HepG2 (cell line): ENCODE measurements around the gene GAREM1. TPM values are rescaled to one million over a fixed set of nuclear protein-coding genes. Genes with fewer than 3 reads are reported as not detected.

ENCODE experiments used
- ATAC-seq: fragments of 200-7000 bp; cut with Tn5 transposase; 3 replicates; pipeline ENCODE4 v1.9.1; 2020; ENCODE audit warnings: mild to moderate bottlenecking, moderate library complexity
- BruUV-seq: library from RNA; stranded (reverse); fragments of 400-500 nt; replicated peaks from 2 replicates; lab custom pipeline; 2021; lab: Mats Ljungman, UMichigan
- CTCF ChIA-PET: fragments of 300-600 bp; formaldehyde crosslinking; extraction: SDS; loops from one replicate; lab custom pipeline; 2021; ENCODE audit warnings: low total read pairs, inconsistent platforms, low intra/inter-chr PET ratio; lab: Yijun Ruan, JAX
- POLR2A ChIA-PET: fragments of 350-600 bp; sonication (Branson Sonifier 250); formaldehyde crosslinking; loops from one replicate; lab custom pipeline; 2020; ENCODE audit warnings: antibody characterized with exemption, inconsistent platforms; lab: Yijun Ruan, JAX
- DNase-seq: peaks from one replicate; pipeline ENCODE4 v3.0.0-alpha.2; 2015; ENCODE audit warnings: low spot score
- FAIRE-seq: peaks from 3 replicates; lab custom pipeline; 2011; peaks lifted over from hg19 to GRCh38; lab: Jason Lieb, UNC
- H2AFZ ChIP-seq: one replicate; pipeline ENCODE4 v1.6.1; 2011; ENCODE audit warnings: low read length, inconsistent platforms
- H3K27ac ChIP-seq: fragments of 300-600 bp; 3 replicates; pipeline ENCODE4 v1.8.0; 2011; ENCODE audit warnings: mixed run types, mild to moderate bottlenecking, mixed read lengths, low read length, inconsistent platforms; ENCODE audit not compliant: insufficient read depth; ENCODE audit errors: extremely low read length
- H3K27me3 ChIP-seq, 2 experiments: fragments of 200-600 bp in 1 of 2; 2 replicates in 1 of 2; 3 replicates in 1 of 2; pipeline versions ENCODE4 v1.6.0 to v1.8.0; 2011; ENCODE audit warnings: low read length in 2 of 2, mild to moderate bottlenecking in 2 of 2, moderate library complexity in 2 of 2, inconsistent platforms in 1 of 2; ENCODE audit not compliant: insufficient read depth in 2 of 2, control insufficient read depth in 1 of 2
- H3K36me3 ChIP-seq, 2 experiments: fragments of 200-600 bp in 1 of 2; replicated peaks in 1 of 2; 2 replicates in 1 of 2; 3 replicates in 1 of 2; pipeline versions ENCODE4 v1.5.1 to v1.8.0; 2011; ENCODE audit warnings: low read length in 2 of 2, inconsistent platforms in 1 of 2; ENCODE audit not compliant: insufficient read depth in 2 of 2, control insufficient read depth in 1 of 2
- H3K4me1 ChIP-seq: 2 replicates; pipeline ENCODE4 v1.5.1; 2012; ENCODE audit warnings: low read length, inconsistent platforms; ENCODE audit not compliant: insufficient read depth
- H3K4me2 ChIP-seq: 2 replicates; pipeline ENCODE4 v1.6.0; 2011; ENCODE audit warnings: low read depth, low read length, inconsistent platforms
- H3K4me3 ChIP-seq, 3 experiments: fragments of 200-600 bp in 1 of 3; sonication (generic), shearing (Covaris generic) in 1 of 3; replicated peaks in 1 of 3; 2 replicates each; pipeline ENCODE4 v1.5.1; 2011 to 2016; ENCODE audit warnings: low read length in 3 of 3, inconsistent platforms in 2 of 3, low read depth in 2 of 3, mild to moderate bottlenecking in 2 of 3, control low read depth in 1 of 3, mixed read lengths in 1 of 3; ENCODE audit not compliant: insufficient read depth in 1 of 3
- H3K79me2 ChIP-seq: one replicate; pipeline ENCODE4 v1.6.1; 2011; ENCODE audit warnings: low read length, inconsistent platforms; ENCODE audit not compliant: insufficient read depth
- H3K9ac ChIP-seq: 2 replicates; pipeline ENCODE4 v1.6.0; 2011; ENCODE audit warnings: mild to moderate bottlenecking, low read depth, low read length, inconsistent platforms; ENCODE audit not compliant: insufficient read depth
- H3K9me3 ChIP-seq: 2 replicates; pipeline ENCODE4 v1.5.1; 2012; ENCODE audit warnings: mild to moderate bottlenecking, low read length
- H4K20me1 ChIP-seq: 2 replicates; pipeline ENCODE4 v1.6.0; 2011; ENCODE audit warnings: inconsistent platforms, mild to moderate bottlenecking, low read length, moderate library complexity; ENCODE audit not compliant: insufficient read depth
- FOXA3 ChIP-seq: IDR thresholded peaks from 2 replicates; pipeline ENCODE4 v1.6.1; 2016; ENCODE audit warnings: missing genetic modification reagents, missing compliant biosample characterization
- HNRNPH1 ChIP-seq: fragments of 200-400 bp; formaldehyde crosslinking; optimal IDR thresholded peaks from 2 replicates; pipeline ENCODE3; 2017; ENCODE audit warnings: mild to moderate bottlenecking, low read depth, low read length
- HOXA7 ChIP-seq: sonication (generic); formaldehyde crosslinking; IDR thresholded peaks from 2 replicates; pipeline ENCODE4 v1.8.1; 2022; ENCODE audit warnings: mild to moderate bottlenecking, missing genetic modification reagents, moderate library complexity
- LCORL ChIP-seq, 2 experiments: fragments of 450-650 bp in 1 of 2; sonication (generic) in 1 of 2; formaldehyde crosslinking in 1 of 2; IDR thresholded peaks; 2 replicates each; pipeline versions ENCODE4 v1.5.0 to v1.6.1; 2017 to 2020; ENCODE audit warnings: antibody characterized with exemption in 1 of 2, missing genetic modification reagents in 1 of 2
- MAFF ChIP-seq: IDR thresholded peaks from 2 replicates; pipeline ENCODE4 v1.6.1; 2011; ENCODE audit warnings: low read depth, low read length, improper control_type of control experiment
- MAFK ChIP-seq, 2 experiments: IDR thresholded peaks in 1 of 2; conservative IDR thresholded peaks in 1 of 2; 2 replicates each; pipeline ENCODE4 v1.6.1; 2011; ENCODE audit warnings: improper control_type of control experiment in 2 of 2, low read length in 2 of 2
- NONO ChIP-seq, 2 experiments: fragments of 450-650 bp in 1 of 2; sonication (generic) in 1 of 2; formaldehyde crosslinking in 1 of 2; IDR thresholded peaks in 1 of 2; conservative IDR thresholded peaks in 1 of 2; 2 replicates each; pipeline versions ENCODE4 v1.6.1 to v1.8.0; 2017 to 2022; ENCODE audit warnings: mild to moderate bottlenecking in 1 of 2, missing genetic modification reagents in 1 of 2, moderate library complexity in 1 of 2
- NR3C1 ChIP-seq: sonication (generic); formaldehyde crosslinking; IDR thresholded peaks from 2 replicates; pipeline ENCODE4 v1.4.0; 2020; ENCODE audit warnings: missing genetic modification reagents
- SAP130 ChIP-seq: IDR thresholded peaks from 2 replicates; pipeline ENCODE4 v1.6.1; 2016; ENCODE audit warnings: low read depth
- UBTF ChIP-seq: sonication (generic); formaldehyde crosslinking; IDR thresholded peaks from 2 replicates; pipeline ENCODE4 v1.4.0; 2020; ENCODE audit warnings: mild to moderate bottlenecking, missing genetic modification reagents
- ZBTB20 ChIP-seq: sonication (generic); formaldehyde crosslinking; IDR thresholded peaks from 2 replicates; pipeline ENCODE4 v1.8.1; 2023; ENCODE audit warnings: missing genetic modification reagents, low read depth, mild to moderate bottlenecking, borderline replicate concordance
- ZNF44 ChIP-seq: sonication (generic); formaldehyde crosslinking; IDR thresholded peaks from 2 replicates; pipeline ENCODE4 v1.5.1; 2020; ENCODE audit warnings: mild to moderate bottlenecking, missing genetic modification reagents
- ZNF510 ChIP-seq: sonication (generic); formaldehyde crosslinking; IDR thresholded peaks from 2 replicates; pipeline ENCODE4 v1.4.0; 2020; ENCODE audit warnings: low read depth, mild to moderate bottlenecking, missing genetic modification reagents
- WGBS: methylation state at CpG from one replicate; pipeline ENCODE4 v1.1.6; 2017; ENCODE audit warnings: low lambda C conversion rate; 5-methylcytosine and 5-hydroxymethylcytosine counted together
- in situ Hi-C: cut with HindIII; loops from 2 replicates; pipeline ENCODE4 v1.10.0; 2017; ENCODE audit warnings: low pct_unique_long_range_greater_than_20kb; ENCODE audit not compliant: extremely low pct_ligation_motif_present
- intact Hi-C: fragments of 100-400 bp; cut with micrococcal nuclease; formaldehyde crosslinking; loops from one replicate; pipeline ENCODE4 v1.10.0; 2022; ENCODE audit not compliant: unreplicated experiment
- polyA plus RNA-seq, 8 experiments: library from polyadenylated mRNA; depleted of rRNA in 3 of 8; stranded (reverse) in 7 of 8; unstranded in 1 of 8; fragments of >200 nt; fragmentation: Illumina TruSeq in 4 of 8; extraction: Trizol in 4 of 8; gene quantifications; 2 replicates each; pipeline versions ENCODE4 v1.2.1 to v1.2.3, GENCODE V29; 2011 to 2016; ENCODE audit warnings: low read depth in 4 of 8, missing spikeins in 1 of 8, mixed read lengths in 1 of 8; ENCODE audit not compliant: insufficient read depth in 1 of 8
- total RNA-seq, 5 experiments: library from RNA; depleted of rRNA; stranded (reverse); fragments of >200 nt; fragmentation: Illumina TruSeq; extraction: Trizol; gene quantifications; 2 replicates each; pipeline ENCODE4 v1.2.3, GENCODE V29; 2016; ENCODE audit warnings: low read depth in 1 of 5
- TF ChIP-seq, protein P1 (sequence below): sonication (generic); formaldehyde crosslinking; IDR thresholded peaks from 2 replicates; pipeline ENCODE4 v1.4.0; 2020; ENCODE audit warnings: mild to moderate bottlenecking, missing genetic modification reagents

GAREM1 gene
- total and polyA plus RNA-seq, 2 of the 13 experiments (the other 11 are each of a cell fraction or from before 2014, with no cell fraction given), result 2.5 to 2.9 TPM

DNA sequence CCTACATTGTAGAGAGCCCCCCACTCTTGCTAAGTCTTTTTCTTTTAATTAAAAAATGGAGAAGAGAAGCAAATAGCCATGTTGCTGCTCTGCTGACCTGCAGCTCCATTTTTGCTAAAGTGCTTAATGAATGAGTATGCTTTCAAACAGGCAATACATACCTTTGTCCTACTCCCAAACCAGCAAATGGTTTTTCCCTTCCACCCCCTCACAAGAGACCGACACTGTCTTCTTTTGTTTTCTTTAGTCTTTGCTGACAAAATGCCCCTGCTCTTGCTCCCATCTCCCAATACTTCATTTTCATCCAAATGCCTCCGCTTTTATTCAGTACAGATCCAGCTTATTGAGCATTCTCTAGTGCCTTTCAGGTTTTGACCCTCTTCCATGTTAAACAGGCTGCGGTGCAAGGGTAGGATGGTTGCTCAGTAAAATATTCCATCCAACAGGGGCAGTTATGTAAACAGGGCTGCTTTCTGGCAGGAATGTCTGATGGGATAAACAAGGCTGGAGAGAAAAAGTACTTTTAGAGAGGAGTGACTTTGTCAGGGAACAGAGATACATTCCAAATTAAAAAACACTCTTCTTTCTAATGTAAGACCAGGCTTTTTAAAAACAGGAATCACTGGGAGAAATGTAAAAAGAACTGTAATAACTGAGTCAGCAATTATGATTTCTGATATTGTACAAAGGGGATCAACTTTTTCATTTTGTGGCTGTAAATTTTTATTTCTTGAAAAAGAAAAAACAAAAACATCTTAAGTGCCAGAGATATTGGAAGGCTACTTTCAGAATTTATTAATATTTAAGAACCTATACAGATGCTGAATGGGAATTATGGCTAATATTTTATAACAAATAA, 144.0 kb downstream of the GAREM1 start:
- H3K4me3 ChIP-seq, result no peak overlapping the region
- no peaks in the 10 kb centered on the region for H3K79me2 ChIP-seq
- no peak for FAIRE-seq
- intact Hi-C loops (no loop called here), in situ Hi-C loops (no loop called here)
- no peak overlapping the region for H3K4me2 ChIP-seq
- no TSS peak for BruUV-seq
- H3K27ac ChIP-seq, result no peak overlapping the region
- no peak overlapping the region for H2AFZ ChIP-seq
- no peak for TF ChIP-seq ZBTB20 (CRISPR knock-in tag)
- no peak for TF ChIP-seq ZNF44 (CRISPR knock-in tag)
- peak; percentile 92 for TF ChIP-seq MAFF
- peak; percentile 80 to 97 for TF ChIP-seq MAFK (conservative IDR thresholded peaks at IDR 0.05 in 1 of 2, IDR thresholded peaks at IDR 0.05 in 1 of 2; ENCODE audit: low read length in 2 of 2)
- TF ChIP-seq FOXA3, result 0 out of 2 replicates have a peak, but pooled peaks have one; percentile 31
- POLR2A ChIA-PET, result no interaction called here
- H3K4me1 ChIP-seq, result peaks cover 7% of the 10 kb centered on the region; the same call in 1 of the 2 replicates
- H3K27me3 ChIP-seq, result no peaks in the 10 kb centered on the region
- no peaks in the 10 kb centered on the region for H3K36me3 ChIP-seq
- no peak for ATAC-seq
- 95% methylated on average over 3 of the region's 3 CpGs for WGBS
- CTCF ChIA-PET, result no interaction called here
- H4K20me1 ChIP-seq, result no peaks in the 10 kb centered on the region
- DNase-seq, result no peak
- no peaks in the 10 kb centered on the region for H3K9me3 ChIP-seq
- no peak overlapping the region for H3K9ac ChIP-seq

DNA sequence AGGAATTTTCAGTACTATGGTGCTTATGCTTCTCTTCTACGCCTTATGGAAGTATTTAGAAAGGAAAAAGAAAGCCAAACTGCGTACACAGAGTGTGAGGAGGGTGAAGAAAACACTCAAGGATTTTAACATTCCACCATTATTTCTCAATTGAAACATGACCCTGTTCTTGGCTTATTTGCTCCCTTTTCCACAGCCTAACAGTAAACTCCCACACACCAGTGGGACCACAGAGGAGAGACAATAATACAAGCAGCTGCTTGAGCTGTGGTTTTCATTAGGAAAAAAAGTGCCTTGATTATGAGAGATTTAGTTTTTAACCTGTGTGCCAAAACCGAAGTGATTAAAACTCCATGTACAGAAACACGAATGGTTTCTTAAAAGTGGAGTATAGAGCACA, 146.5 kb downstream of the GAREM1 start:
- no peaks in the 10 kb centered on the region for H3K9me3 ChIP-seq
- H3K4me3 ChIP-seq, result no peak overlapping the region
- H3K9ac ChIP-seq, result no peak overlapping the region
- H4K20me1 ChIP-seq, result no peaks in the 10 kb centered on the region
- 94% methylated on average over 4 of the region's 4 CpGs for WGBS
- no peak overlapping the region for H2AFZ ChIP-seq
- BruUV-seq, result no TSS peak
- H3K27me3 ChIP-seq, result no peaks in the 10 kb centered on the region
- FAIRE-seq, result no peak
- H3K27ac ChIP-seq, result no peak overlapping the region
- no peaks in the 10 kb centered on the region for H3K79me2 ChIP-seq
- POLR2A ChIA-PET, result no interaction called here
- no peak overlapping the region for H3K4me2 ChIP-seq
- no peak for ATAC-seq
- peaks cover 14% of the 10 kb centered on the region for H3K4me1 ChIP-seq
- in situ Hi-C loops, result no loop called here
- intact Hi-C loops, result no loop called here
- DNase-seq, result no peak
- no peaks in the 10 kb centered on the region for H3K36me3 ChIP-seq
- CTCF ChIA-PET, result no interaction called here
- no peak for TF ChIP-seq LCORL (IDR thresholded peaks at IDR 0.05)
- no peak for TF ChIP-seq LCORL (CRISPR knock-in tag; IDR thresholded peaks at IDR 0.05)
- TF ChIP-seq NONO (IDR thresholded peaks at IDR 0.05), result no peak
- TF ChIP-seq NONO (CRISPR knock-in tag; conservative IDR thresholded peaks at IDR 0.05), result no peak
- TF ChIP-seq UBTF (CRISPR knock-in tag), result no peak
- no peak for TF ChIP-seq HNRNPH1
- no peak for TF ChIP-seq HOXA7
- TF ChIP-seq, protein P1, sequence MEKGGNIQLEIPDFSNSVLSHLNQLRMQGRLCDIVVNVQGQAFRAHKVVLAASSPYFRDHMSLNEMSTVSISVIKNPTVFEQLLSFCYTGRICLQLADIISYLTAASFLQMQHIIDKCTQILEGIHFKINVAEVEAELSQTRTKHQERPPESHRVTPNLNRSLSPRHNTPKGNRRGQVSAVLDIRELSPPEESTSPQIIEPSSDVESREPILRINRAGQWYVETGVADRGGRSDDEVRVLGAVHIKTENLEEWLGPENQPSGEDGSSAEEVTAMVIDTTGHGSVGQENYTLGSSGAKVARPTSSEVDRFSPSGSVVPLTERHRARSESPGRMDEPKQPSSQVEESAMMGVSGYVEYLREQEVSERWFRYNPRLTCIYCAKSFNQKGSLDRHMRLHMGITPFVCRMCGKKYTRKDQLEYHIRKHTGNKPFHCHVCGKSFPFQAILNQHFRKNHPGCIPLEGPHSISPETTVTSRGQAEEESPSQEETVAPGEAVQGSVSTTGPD (CRISPR knock-in tag), result no peak
- no peak for TF ChIP-seq SAP130 (CRISPR knock-in tag)
- TF ChIP-seq ZNF510, result no peak
- TF ChIP-seq NR3C1 (CRISPR knock-in tag), result no peak
